ENCODE data around the gene SKIC2.
"Not testable (repeated sequence)": the region's sequence is repeated elsewhere in the genome, so short reads cannot be mapped to it uniquely, and the experiment has no call there.

SKIC2 gene

GRCh38 chr6:31969712-31970603 is 11.0 kb downstream of the SKIC2 start:
- DNase-seq, result no peak

- DNase-seq, result no peak
These were observed 11.8 kb downstream of the SKIC2 start for GRCh38 chr6:31970604-31971271.

DNA sequence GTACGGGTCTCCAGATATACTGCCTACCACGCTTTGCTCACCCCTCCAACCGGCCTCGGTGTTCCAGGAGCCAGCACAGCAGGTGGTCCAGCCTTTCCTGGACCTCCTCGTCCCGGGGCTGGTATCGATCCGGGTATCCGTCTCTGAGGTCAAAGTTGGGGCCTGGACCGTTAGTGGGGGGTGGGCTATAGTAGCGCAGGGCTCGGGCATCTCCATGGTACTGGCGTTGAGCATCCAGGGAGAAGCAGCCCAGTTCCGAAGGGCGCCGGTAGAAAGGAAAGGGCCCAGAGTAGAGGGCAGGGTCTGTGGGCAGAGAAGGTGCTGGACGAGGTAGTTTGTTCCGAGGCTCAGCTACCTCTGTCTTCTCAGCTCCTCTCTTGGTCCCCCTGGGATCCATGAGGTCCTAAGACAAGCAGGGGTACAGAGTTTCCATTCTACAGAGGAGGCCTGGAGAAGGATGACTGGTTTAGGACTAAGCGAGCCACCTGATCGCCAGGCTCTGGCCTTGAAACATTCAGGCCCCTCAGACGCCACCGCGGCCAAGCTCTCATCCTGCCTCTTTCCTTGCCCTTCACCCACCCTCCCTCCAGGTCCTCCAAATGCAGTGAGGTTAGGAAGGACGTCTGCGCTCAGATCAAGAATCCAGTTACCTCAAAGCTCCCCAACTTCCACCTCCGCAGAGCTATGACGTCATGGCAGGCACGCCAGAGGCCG is 12.5 kb downstream of the SKIC2 start:
- no peak for DNase-seq

- DNase-seq, result peak; percentile 97
These were observed 13.2 kb downstream of the SKIC2 start, which contains the start of gene DXO for GRCh38 chr6:31971993-31972708. DXO (minus strand) TSS chr6:31972138; CDS start chr6:31971675, 463 bp downstream.

GRCh38 chr6:31972709-31973350 is 13.9 kb downstream of the SKIC2 start:
- peak; percentile 53 for DNase-seq

DNA sequence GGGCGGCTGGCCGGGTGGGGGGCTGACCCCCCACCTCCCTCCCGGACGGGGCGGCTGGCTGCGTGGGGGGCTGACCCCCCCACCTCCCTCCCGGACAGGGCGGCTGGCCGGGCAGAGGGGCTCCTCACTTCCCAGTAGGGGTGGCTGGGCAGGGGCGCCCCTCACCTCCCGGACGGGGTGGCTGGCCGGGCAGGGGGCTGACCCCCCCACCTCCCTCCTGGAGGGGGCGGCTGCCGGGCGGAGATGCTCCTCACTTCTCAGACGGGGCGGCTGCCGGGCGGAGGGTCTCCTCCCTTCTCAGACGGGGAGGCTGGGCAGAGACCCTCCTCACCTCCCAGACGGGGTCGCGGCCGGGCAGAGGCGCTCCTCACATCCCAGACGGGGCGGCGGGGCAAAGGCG is 17.1 kb downstream of the SKIC2 start:
- not testable (repeated sequence) for DNase-seq

- DNase-seq, result no peak
These were observed 18.9 kb downstream of the SKIC2 start for GRCh38 chr6:31977816-31978431.

- DNase-seq, result no peak
These were observed 19.9 kb downstream of the SKIC2 start for GRCh38 chr6:31978831-31979230.

DNA sequence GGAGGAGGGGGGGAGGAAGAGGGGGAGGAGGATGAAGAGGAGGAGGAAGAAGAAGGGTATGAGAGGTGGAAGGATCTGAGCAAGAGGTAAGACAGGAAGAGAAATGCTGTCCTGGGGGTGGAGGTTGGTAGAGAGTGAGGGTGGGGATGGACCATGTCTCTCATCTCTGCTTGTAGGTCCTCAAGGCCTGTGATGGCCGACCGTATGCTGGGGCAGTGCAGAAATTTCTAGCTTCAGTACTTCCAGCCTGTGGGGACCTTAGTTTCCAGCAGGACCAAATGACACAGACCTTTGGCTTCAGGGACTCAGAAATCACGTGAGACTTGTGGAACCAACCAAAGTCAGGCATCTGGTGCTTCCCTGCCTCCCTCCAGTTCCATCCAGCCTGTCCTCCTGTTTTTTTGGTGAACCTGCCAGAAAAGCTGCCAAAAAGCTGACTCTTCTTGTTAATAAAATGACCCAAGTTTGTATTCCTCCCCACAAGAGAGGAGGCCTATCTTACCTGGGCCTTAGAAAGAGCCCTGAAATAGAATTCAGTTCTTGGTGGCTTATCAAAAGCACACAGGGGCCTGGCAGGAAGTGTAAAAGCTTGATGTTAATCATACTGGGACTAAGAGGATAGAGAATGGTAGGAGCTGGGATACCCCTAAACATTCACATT is 20.4 kb downstream of the SKIC2 start:
- DNase-seq, result no peak

GRCh38 chr6:31980195-31980876 is 21.4 kb downstream of the SKIC2 start:
- DNase-seq, result not testable (repeated sequence)

GRCh38 chr6:31980998-31981397 is 22.0 kb downstream of the SKIC2 start:
- not testable (repeated sequence) for DNase-seq

GRCh38 chr6:31981744-31982143 is 22.8 kb downstream of the SKIC2 start, which contains the start of gene C4A:
C4A (plus strand) TSS chr6:31982057; CDS start chr6:31982108, 51 bp downstream.
- DNase-seq, result not testable (repeated sequence)

DNA sequence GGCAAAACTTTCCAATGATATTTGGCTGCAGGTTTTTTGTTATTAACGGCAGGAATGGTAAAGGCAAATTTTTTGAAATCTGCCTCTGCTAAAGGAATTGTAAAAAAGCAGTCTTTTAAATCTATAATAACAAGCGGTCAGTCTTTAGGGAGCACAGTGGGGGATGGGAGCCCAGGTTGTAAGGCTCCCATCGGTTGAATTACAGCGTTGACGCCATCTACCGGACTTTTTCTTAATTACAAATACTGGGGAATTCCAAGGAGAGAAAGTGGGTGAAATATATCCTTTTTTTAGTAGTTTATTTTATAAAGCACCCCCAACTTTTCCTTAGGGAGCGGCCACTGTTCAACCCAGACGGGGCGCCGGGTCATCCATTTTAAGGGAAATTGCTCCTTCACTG is 30.4 kb downstream of the SKIC2 start:
- DNase-seq, result not testable (repeated sequence)

- not testable (repeated sequence) for DNase-seq
These were observed 35.4 kb downstream of the SKIC2 start for GRCh38 chr6:31994421-31994820.

GRCh38 chr6:31996385-31996784 is 37.4 kb downstream of the SKIC2 start:
- DNase-seq, result not testable (repeated sequence)

- DNase-seq, result not testable (repeated sequence)
These were observed 43.7 kb downstream of the SKIC2 start for GRCh38 chr6:32002546-32003268.

DNA sequence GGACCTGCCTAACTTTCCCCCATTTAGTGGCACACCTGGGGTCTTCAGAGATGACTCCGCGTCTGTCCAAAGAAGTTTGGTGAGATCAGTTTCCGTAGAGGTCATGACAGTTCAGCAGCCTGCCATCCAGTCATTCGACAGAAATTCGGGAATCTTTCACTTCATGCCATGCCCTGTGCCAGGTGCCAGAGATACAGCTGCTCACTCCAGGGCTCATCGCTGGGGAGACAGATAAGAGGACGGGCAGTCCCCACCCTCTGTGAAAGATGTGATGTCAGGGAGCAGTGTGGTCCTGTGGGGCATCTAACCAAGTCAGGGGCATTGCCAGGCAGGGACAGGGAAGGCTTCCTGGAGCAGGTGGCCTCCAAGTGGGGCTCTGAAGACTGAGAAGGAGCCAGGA is 44.3 kb downstream of the SKIC2 start:
- DNase-seq, result not testable (repeated sequence)

GRCh38 chr6:32004393-32004792 is 45.4 kb downstream of the SKIC2 start:
- DNase-seq, result not testable (repeated sequence)

DNA sequence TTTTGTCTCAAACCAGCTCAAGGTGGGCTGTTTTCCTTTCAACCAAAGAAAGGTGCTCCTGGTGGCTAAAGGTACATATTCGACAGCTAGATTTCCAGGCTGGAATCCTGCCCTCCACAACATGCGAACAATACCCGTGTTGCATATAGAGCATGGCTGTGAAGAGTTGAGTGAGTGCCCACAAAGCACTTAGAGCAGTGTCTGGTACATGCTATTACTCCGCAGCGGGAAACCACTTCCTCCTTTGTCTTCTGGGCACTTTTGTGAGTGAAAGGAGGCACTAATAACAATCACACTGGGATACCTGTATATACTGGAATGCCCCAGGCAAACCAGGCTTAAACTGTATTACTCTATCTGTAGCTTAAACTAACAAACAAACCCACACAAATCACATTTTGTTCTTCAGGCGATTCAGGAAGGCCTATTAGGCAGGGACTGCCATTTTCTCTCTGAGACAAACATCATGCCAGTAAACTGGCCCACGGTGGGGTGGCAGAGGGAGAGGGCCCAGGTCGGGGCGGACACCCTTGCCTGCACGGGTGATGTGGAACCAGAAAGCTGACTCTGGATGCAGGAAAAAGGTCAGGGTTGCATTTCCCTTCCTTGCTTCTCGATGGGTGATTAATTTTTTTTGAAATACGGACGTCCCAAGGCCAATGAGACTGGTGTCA is 46.0 kb downstream of the SKIC2 start:
- not testable (repeated sequence) for DNase-seq

Measured in HCEC 1CT (cell line).